Liver (tissue), 3 donors: ENCODE measurements around the gene MAP6.

ENCODE experiments used
- EGR1 ChIP-seq, 2 donors: IDR thresholded peaks; 2 replicates each; pipeline ENCODE4 v1.6.1; 2016 to 2018; ENCODE audit warnings: antibody characterized with exemption in 2 of 2, low read depth in 2 of 2
- GABPA ChIP-seq, 2 donors: IDR thresholded peaks in 1 of 2; conservative IDR thresholded peaks in 1 of 2; 2 replicates each; pipeline ENCODE4 v1.6.1; 2016; ENCODE audit warnings: antibody characterized with exemption in 2 of 2, mild to moderate bottlenecking in 1 of 2, moderate library complexity in 1 of 2
- HNF4A ChIP-seq, 2 donors: conservative IDR thresholded peaks; 2 replicates each; pipeline ENCODE4 v1.6.1; 2016; ENCODE audit warnings: antibody characterized with exemption in 2 of 2, mild to moderate bottlenecking in 2 of 2
- JUND ChIP-seq, 2 donors: IDR thresholded peaks; 2 replicates each; pipeline ENCODE4 v1.6.1; 2016; ENCODE audit warnings: antibody characterized with exemption in 2 of 2
- RAD21 ChIP-seq, 2 donors: IDR thresholded peaks; 2 replicates each; pipeline ENCODE4 v1.6.1; 2016; ENCODE audit warnings: antibody characterized with exemption in 2 of 2, mild to moderate bottlenecking in 2 of 2
- TAF1 ChIP-seq: conservative IDR thresholded peaks from 2 replicates; pipeline ENCODE4 v1.6.1; 2016; ENCODE audit warnings: antibody characterized with exemption, mild to moderate bottlenecking
- YY1 ChIP-seq: IDR thresholded peaks from 2 replicates; pipeline ENCODE4 v1.6.1; 2016; ENCODE audit warnings: antibody characterized with exemption, mild to moderate bottlenecking
- TF ChIP-seq, protein P1 (sequence below): IDR thresholded peaks from 2 replicates; pipeline ENCODE4 v1.6.1; 2016; ENCODE audit warnings: antibody characterized with exemption
- TF ChIP-seq, protein P2 (sequence below): fragments of 150-350 bp; IDR thresholded peaks from 2 replicates; pipeline ENCODE4 v1.5.1; 2017; ENCODE audit warnings: improper control_type of control experiment, low read depth, low read length; ENCODE audit not compliant: missing input control
- TF ChIP-seq, protein P3 (sequence below): IDR thresholded peaks from 2 replicates; pipeline ENCODE4 v1.6.1; 2016; ENCODE audit warnings: antibody characterized with exemption
- donor health status: healthy.
- donor health status: healthy.

DNA sequence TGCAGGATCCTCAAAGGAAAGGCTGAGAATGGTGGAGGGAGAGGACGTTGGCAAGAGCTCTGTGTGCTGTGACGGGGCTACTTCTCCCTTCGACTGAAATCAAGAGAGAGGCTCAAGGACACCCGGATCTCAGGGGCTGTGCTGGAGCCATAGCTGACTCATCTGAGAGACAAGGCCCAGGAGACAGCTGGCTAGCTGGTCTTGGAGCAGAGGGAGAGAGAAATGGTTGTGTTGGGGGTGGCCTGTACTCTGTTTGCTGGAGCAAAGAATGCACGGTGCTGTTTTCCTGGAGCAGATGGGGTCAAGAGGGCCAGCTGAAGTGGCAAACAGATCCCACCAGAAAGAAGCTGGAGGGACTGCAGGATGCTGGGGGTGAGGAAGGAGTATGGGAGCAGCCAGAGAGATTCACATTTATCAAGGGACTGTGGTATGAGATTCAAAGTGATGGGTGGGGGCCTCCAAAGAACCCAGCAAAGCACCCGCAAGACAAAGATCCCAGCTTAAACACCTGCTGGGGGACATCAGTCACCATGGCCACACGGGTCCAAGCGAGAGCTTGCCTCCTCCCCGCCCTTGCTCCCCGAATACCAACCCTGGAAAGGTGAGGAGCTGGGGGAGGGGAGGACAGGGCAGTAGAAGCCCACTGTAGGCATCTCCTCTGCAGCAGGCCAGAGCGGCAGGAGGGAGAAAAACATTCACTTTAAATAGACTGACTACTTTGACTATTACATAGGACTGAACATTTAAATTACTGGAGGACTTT, 40.8 kb downstream of the MAP6 start:
- TF ChIP-seq, protein P1, sequence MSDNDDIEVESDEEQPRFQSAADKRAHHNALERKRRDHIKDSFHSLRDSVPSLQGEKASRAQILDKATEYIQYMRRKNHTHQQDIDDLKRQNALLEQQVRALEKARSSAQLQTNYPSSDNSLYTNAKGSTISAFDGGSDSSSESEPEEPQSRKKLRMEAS: no peak
- TF ChIP-seq TAF1 (no peak), JUND (IDR thresholded peaks at IDR 0.05) (no peak), GABPA (IDR thresholded peaks at IDR 0.05 in 1 of 2, conservative IDR thresholded peaks at IDR 0.05 in 1 of 2) (no peak), YY1 (no peak), EGR1 (IDR thresholded peaks at IDR 0.05; ENCODE audit: low read depth in 2 of 2) (no peak), HNF4A (conservative IDR thresholded peaks at IDR 0.05) (no peak), RAD21 (IDR thresholded peaks at IDR 0.05) (no peak)
- TF ChIP-seq, protein P2, sequence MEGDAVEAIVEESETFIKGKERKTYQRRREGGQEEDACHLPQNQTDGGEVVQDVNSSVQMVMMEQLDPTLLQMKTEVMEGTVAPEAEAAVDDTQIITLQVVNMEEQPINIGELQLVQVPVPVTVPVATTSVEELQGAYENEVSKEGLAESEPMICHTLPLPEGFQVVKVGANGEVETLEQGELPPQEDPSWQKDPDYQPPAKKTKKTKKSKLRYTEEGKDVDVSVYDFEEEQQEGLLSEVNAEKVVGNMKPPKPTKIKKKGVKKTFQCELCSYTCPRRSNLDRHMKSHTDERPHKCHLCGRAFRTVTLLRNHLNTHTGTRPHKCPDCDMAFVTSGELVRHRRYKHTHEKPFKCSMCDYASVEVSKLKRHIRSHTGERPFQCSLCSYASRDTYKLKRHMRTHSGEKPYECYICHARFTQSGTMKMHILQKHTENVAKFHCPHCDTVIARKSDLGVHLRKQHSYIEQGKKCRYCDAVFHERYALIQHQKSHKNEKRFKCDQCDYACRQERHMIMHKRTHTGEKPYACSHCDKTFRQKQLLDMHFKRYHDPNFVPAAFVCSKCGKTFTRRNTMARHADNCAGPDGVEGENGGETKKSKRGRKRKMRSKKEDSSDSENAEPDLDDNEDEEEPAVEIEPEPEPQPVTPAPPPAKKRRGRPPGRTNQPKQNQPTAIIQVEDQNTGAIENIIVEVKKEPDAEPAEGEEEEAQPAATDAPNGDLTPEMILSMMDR: no peak
- TF ChIP-seq, protein P3, sequence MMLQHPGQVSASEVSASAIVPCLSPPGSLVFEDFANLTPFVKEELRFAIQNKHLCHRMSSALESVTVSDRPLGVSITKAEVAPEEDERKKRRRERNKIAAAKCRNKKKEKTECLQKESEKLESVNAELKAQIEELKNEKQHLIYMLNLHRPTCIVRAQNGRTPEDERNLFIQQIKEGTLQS: no peak
